ENCODE results near the gene SETD7.

The SETD7 gene

GRCh38 chr4:139525414-139525813, 30.6 kb downstream of the SETD7 start:
- no peaks in the 10 kb centered on the region for H3K27me3 ChIP-seq (ENCODE audit: insufficient read depth, low read length, poor library complexity)

DNA sequence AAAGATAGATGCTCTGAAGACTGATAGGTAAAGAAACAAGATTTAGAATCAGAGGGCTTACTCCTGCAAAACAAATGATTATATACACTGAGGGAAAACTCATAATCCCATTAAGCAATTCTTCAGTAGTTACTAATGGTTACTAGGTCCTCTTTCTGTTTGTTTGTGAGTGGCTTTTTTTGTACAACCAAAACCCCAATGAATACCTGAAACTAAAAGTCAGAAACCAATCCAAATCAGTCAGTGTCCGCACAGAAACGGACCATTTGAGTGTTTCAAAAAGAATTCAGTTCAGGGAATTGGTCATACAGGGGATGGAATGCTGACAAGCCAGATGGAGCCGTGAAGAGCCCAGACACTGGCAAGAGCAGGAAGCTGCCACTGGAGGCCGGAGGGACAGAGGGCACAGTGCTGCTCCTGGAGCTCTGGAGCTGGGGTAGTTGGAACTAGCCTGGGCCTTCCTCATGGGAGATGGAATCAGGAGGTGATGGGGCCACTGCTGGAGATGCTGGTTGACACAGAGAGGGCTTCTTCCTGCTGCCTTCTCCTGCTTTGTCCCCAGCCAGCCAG, 31.9 kb downstream of the SETD7 start:
- Histone ChIP-seq H3K36me3 (ENCODE audit: insufficient read depth, low read length) (peaks cover 80% of the 10 kb centered on the region), H3K9ac (ENCODE audit: low read depth, low read length) (no peak overlapping the region), H3K9me3 (ENCODE audit: insufficient read depth, low read length, severe bottlenecking) (no peaks in the 10 kb centered on the region), H3K27ac (ENCODE audit: low read length) (no peak overlapping the region), H2AFZ (ENCODE audit: low read depth, low read length) (no peak overlapping the region), H3K4me3 (ENCODE audit: low read depth in 1 of 2, low read length in 2 of 2) (no peak overlapping the region), H3K4me2 (ENCODE audit: insufficient read depth, low read length) (no peak overlapping the region), H3K79me2 (ENCODE audit: insufficient read depth, low read length) (no peaks in the 10 kb centered on the region), H4K20me1 (ENCODE audit: insufficient read depth, low read length) (no peaks in the 10 kb centered on the region), H3K27me3 (ENCODE audit: insufficient read depth, low read length, poor library complexity) (no peaks in the 10 kb centered on the region), H3K4me1 (ENCODE audit: insufficient read depth, low read length) (no peaks in the 10 kb centered on the region)
- ATAC-seq (ENCODE audit: insufficient read depth, low read depth) (no peak), DNase-seq (no peak)
- TF ChIP-seq EZH2 (IDR thresholded peaks at IDR 0.05; ENCODE audit: borderline replicate concordance, low read depth, low read length, severe bottlenecking) = no peak
- TF ChIP-seq, protein P1, sequence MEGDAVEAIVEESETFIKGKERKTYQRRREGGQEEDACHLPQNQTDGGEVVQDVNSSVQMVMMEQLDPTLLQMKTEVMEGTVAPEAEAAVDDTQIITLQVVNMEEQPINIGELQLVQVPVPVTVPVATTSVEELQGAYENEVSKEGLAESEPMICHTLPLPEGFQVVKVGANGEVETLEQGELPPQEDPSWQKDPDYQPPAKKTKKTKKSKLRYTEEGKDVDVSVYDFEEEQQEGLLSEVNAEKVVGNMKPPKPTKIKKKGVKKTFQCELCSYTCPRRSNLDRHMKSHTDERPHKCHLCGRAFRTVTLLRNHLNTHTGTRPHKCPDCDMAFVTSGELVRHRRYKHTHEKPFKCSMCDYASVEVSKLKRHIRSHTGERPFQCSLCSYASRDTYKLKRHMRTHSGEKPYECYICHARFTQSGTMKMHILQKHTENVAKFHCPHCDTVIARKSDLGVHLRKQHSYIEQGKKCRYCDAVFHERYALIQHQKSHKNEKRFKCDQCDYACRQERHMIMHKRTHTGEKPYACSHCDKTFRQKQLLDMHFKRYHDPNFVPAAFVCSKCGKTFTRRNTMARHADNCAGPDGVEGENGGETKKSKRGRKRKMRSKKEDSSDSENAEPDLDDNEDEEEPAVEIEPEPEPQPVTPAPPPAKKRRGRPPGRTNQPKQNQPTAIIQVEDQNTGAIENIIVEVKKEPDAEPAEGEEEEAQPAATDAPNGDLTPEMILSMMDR (IDR thresholded peaks at IDR 0.05; ENCODE audit: borderline replicate concordance, extremely low read depth, low read length, poor library complexity, severe bottlenecking) = no peak

More at GRCh38 chr4:139525414-139525813, 30.6 kb downstream of the SETD7 start:
- Histone ChIP-seq H3K9ac (ENCODE audit: low read depth, low read length) (no peak overlapping the region), H3K9me3 (ENCODE audit: insufficient read depth, low read length, severe bottlenecking) (no peaks in the 10 kb centered on the region), H4K20me1 (ENCODE audit: insufficient read depth, low read length) (no peaks in the 10 kb centered on the region), H3K4me1 (ENCODE audit: insufficient read depth, low read length) (no peaks in the 10 kb centered on the region), H3K4me2 (ENCODE audit: insufficient read depth, low read length) (no peak overlapping the region), H3K4me3 (ENCODE audit: low read depth in 1 of 2, low read length in 2 of 2) (no peak overlapping the region), H3K79me2 (ENCODE audit: insufficient read depth, low read length) (no peaks in the 10 kb centered on the region), H3K27ac (ENCODE audit: low read length) (no peak overlapping the region), H3K36me3 (ENCODE audit: insufficient read depth, low read length) (peaks cover 77% of the 10 kb centered on the region), H2AFZ (ENCODE audit: low read depth, low read length) (no peak overlapping the region)
- no peak for ATAC-seq (ENCODE audit: insufficient read depth, low read depth)
- TF ChIP-seq, protein P1 (IDR thresholded peaks at IDR 0.05; ENCODE audit: borderline replicate concordance, extremely low read depth, low read length, poor library complexity, severe bottlenecking) = no peak
- no peak for TF ChIP-seq EZH2 (IDR thresholded peaks at IDR 0.05; ENCODE audit: borderline replicate concordance, low read depth, low read length, severe bottlenecking)
- no peak for DNase-seq

- TF ChIP-seq, protein P1 (IDR thresholded peaks at IDR 0.05; ENCODE audit: borderline replicate concordance, extremely low read depth, low read length, poor library complexity, severe bottlenecking) = no peak
- no peak for TF ChIP-seq EZH2 (IDR thresholded peaks at IDR 0.05; ENCODE audit: borderline replicate concordance, low read depth, low read length, severe bottlenecking)
- no peak overlapping the region for H3K4me2 ChIP-seq (ENCODE audit: insufficient read depth, low read length)
- H3K79me2 ChIP-seq (ENCODE audit: insufficient read depth, low read length) = no peaks in the 10 kb centered on the region
- no peaks in the 10 kb centered on the region for H4K20me1 ChIP-seq (ENCODE audit: insufficient read depth, low read length)
- H2AFZ ChIP-seq (ENCODE audit: low read depth, low read length) = no peak overlapping the region
- H3K9ac ChIP-seq (ENCODE audit: low read depth, low read length) = no peak overlapping the region
- H3K36me3 ChIP-seq (ENCODE audit: insufficient read depth, low read length) = peaks cover 79% of the 10 kb centered on the region
- no peaks in the 10 kb centered on the region for H3K27me3 ChIP-seq (ENCODE audit: insufficient read depth, low read length, poor library complexity)
- H3K27ac ChIP-seq (ENCODE audit: low read length) = no peak overlapping the region
- H3K9me3 ChIP-seq (ENCODE audit: insufficient read depth, low read length, severe bottlenecking) = no peaks in the 10 kb centered on the region
- no peaks in the 10 kb centered on the region for H3K4me1 ChIP-seq (ENCODE audit: insufficient read depth, low read length)
- no peak for ATAC-seq (ENCODE audit: insufficient read depth, low read depth)
- no peak for DNase-seq
- H3K4me3 ChIP-seq (ENCODE audit: low read depth in 1 of 2, low read length in 2 of 2) = no peak overlapping the region
Measured at GRCh38 chr4:139523076-139523475, 32.9 kb downstream of the SETD7 start.
